Measurements from ENCODE around the gene ESRRB.

DNA sequence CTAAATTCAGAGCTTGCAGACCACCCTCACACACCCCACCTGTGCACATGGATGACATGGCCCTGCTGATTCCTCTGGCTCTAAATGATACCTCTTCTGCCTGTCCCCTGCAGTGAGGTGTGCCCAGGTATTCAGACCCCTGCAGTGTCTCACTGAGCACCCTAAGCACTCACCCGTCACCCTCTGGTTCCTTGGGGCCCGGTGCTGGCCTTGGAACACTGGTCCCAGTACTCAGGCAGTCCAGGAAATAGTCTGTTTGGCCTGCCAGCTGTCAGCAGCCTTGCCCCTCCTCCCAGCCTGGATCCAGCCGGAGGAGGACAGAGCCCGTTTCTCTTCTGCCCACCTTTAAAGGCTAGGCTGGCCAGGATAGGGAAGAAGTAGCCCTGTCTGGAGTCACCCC, 44.9 kb downstream of the ESRRB start:
- TF ChIP-seq, protein P1, sequence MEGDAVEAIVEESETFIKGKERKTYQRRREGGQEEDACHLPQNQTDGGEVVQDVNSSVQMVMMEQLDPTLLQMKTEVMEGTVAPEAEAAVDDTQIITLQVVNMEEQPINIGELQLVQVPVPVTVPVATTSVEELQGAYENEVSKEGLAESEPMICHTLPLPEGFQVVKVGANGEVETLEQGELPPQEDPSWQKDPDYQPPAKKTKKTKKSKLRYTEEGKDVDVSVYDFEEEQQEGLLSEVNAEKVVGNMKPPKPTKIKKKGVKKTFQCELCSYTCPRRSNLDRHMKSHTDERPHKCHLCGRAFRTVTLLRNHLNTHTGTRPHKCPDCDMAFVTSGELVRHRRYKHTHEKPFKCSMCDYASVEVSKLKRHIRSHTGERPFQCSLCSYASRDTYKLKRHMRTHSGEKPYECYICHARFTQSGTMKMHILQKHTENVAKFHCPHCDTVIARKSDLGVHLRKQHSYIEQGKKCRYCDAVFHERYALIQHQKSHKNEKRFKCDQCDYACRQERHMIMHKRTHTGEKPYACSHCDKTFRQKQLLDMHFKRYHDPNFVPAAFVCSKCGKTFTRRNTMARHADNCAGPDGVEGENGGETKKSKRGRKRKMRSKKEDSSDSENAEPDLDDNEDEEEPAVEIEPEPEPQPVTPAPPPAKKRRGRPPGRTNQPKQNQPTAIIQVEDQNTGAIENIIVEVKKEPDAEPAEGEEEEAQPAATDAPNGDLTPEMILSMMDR (IDR thresholded peaks at IDR 0.05): no peak
- TF ChIP-seq POLR2A (IDR thresholded peaks at IDR 0.05): no peak

Measured in Peyer's patch (tissue), 4 donors.